AG04449 (cell line): ENCODE data around the gene CASK.

Experiments used
- CTCF ChIA-PET: fragments of 350-600 bp; formaldehyde crosslinking; extraction: SDS; loops from one replicate; lab custom pipeline; 2021; ENCODE audit warnings: antibody characterized with exemption; lab: Yijun Ruan, JAX
- POLR2A ChIA-PET: fragments of 400-600, 350-600 bp; formaldehyde crosslinking; extraction: SDS; loops from one replicate; lab custom pipeline; 2020; ENCODE audit warnings: antibody characterized with exemption, inconsistent platforms; lab: Yijun Ruan, JAX
- DNase-seq: peaks from one replicate; pipeline ENCODE4 v3.0.0-alpha.2; 2010; ENCODE audit warnings: low read depth, low spot score
- H3K4me3 ChIP-seq: 2 replicates; pipeline ENCODE4 v1.5.1; 2011; ENCODE audit warnings: low read depth, mild to moderate bottlenecking, control low read depth, low read length
- CTCF ChIP-seq: IDR thresholded peaks from one replicate; pipeline ENCODE4 v1.5.1; 2011; ENCODE audit warnings: mild to moderate bottlenecking, moderate library complexity, low read length, control low read depth, inconsistent platforms; ENCODE audit not compliant: insufficient read depth; ENCODE audit errors: missing control alignments

CASK gene

DNA sequence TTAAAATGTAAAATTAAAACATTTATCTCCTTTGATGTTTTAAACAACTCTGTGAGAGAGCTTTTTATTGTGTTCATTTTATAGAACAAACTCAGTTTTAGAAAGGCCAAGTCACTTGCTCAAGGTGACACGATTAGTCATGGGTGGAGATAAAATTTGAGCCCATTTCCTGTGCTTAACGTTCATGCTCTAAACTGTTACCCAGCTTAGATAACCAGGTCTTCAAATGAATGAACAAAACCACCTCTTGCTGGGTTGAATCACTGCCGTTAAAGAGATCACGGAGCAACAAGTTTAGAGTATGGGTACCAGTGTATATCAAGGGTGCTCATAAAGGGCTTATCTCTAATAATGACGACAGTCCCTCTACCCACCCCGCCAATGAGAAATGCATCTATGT, 10.2 kb upstream of the CASK start:
- no peak overlapping the region for H3K4me3 ChIP-seq
- no peak for TF ChIP-seq CTCF
- no peak for DNase-seq
- ChIA-PET POLR2A (no interaction called here), CTCF (no interaction called here)

- no peak overlapping the region for H3K4me3 ChIP-seq
- ChIA-PET POLR2A (no interaction called here), CTCF (no interaction called here)
- no peak for DNase-seq
- TF ChIP-seq CTCF, result no peak
Observed at GRCh38 chrX:41932885-41933284, 9.5 kb upstream of the CASK start.

GRCh38 chrX:41931591-41931990, 8.2 kb upstream of the CASK start:
- no peak overlapping the region for H3K4me3 ChIP-seq
- no peak for DNase-seq
- CTCF ChIA-PET, result no interaction called here
- no peak for TF ChIP-seq CTCF
- POLR2A ChIA-PET, result no interaction called here

GRCh38 chrX:41923978-41924683, 777 bp upstream of the CASK start:
- H3K4me3 ChIP-seq, result peak overlapping the region; percentile 71
- DNase-seq, result no peak
- POLR2A ChIA-PET, result no interaction called here
- TF ChIP-seq CTCF, result no peak
- CTCF ChIA-PET, result no interaction called here

GRCh38 chrX:41922431-41923151, 763 bp downstream of the CASK start:
- CTCF ChIA-PET, result no interaction called here
- POLR2A ChIA-PET, result no interaction called here
- peak overlapping the region; percentile 69 for H3K4me3 ChIP-seq
- no peak for DNase-seq
- peak; percentile 22 for TF ChIP-seq CTCF
